HG03469 (cell line): Measurements from ENCODE around the gene PDIA6.

Source experiments
- ATAC-seq: cut with Tn5 transposase; IDR thresholded peaks from one replicate; pipeline ENCODE4 v1.9.1; 2021; ENCODE audit warnings: mild to moderate bottlenecking, moderate library complexity, moderate number of reproducible peaks; ENCODE audit not compliant: unreplicated experiment

PDIA6 gene

GRCh38 chr2:10812362-10813162 lies at the start of gene PDIA6:
Gene PDIA6, minus strand, starts transcription at chr2:10812785. Its CDS starts 89 bp downstream, at chr2:10812696.
- ATAC-seq = peak; percentile 72

GRCh38 chr2:10862330-10862729 lies 49.7 kb upstream of the PDIA6 start:
- ATAC-seq = no peak

- no peak for ATAC-seq
These were observed 49.2 kb upstream of the PDIA6 start for GRCh38 chr2:10861765-10862164.

GRCh38 chr2:10860814-10861325 lies 48.3 kb upstream of the PDIA6 start:
- no peak for ATAC-seq

- ATAC-seq = no peak
These were observed 47.7 kb upstream of the PDIA6 start for GRCh38 chr2:10860081-10860813.

- ATAC-seq = no peak
These were observed 46.7 kb upstream of the PDIA6 start for GRCh38 chr2:10859278-10859677.

- no peak for ATAC-seq
These were observed 36.0 kb upstream of the PDIA6 start for GRCh38 chr2:10848541-10848940.

- ATAC-seq = no peak
These were observed 34.4 kb upstream of the PDIA6 start for GRCh38 chr2:10847008-10847407.

GRCh38 chr2:10846110-10846861 lies 33.7 kb upstream of the PDIA6 start:
- ATAC-seq = no peak

- no peak for ATAC-seq
These were observed 33.1 kb upstream of the PDIA6 start for GRCh38 chr2:10845640-10846039.

- ATAC-seq = no peak
These were observed 31.5 kb upstream of the PDIA6 start for GRCh38 chr2:10844097-10844496.

- no peak for ATAC-seq
These were observed 29.9 kb upstream of the PDIA6 start for GRCh38 chr2:10842506-10842905.

- ATAC-seq = no peak
These were observed 29.1 kb upstream of the PDIA6 start for GRCh38 chr2:10841547-10842219.

GRCh38 chr2:10839813-10840212 lies 27.2 kb upstream of the PDIA6 start:
- ATAC-seq = no peak

- ATAC-seq = no peak
These were observed 26.1 kb upstream of the PDIA6 start for GRCh38 chr2:10838734-10839133.

- no peak for ATAC-seq
These were observed 25.0 kb upstream of the PDIA6 start for GRCh38 chr2:10837298-10838266.

GRCh38 chr2:10835052-10835970 lies 22.7 kb upstream of the PDIA6 start:
- ATAC-seq = peak; percentile 65

GRCh38 chr2:10834068-10834655 lies 21.6 kb upstream of the PDIA6 start:
- no peak for ATAC-seq
